HepG2 (cell line): ENCODE results near the gene PSD4. TPM values are rescaled to one million over a fixed set of nuclear protein-coding genes. Genes with fewer than 3 reads are reported as not detected.

Experiments used
- AHDC1 ChIP-seq: sonication (generic); formaldehyde crosslinking; IDR thresholded peaks from 2 replicates; pipeline ENCODE4 v1.5.1; 2020; ENCODE audit warnings: mild to moderate bottlenecking, missing genetic modification reagents, borderline replicate concordance
- ATF2 ChIP-seq: sonication (generic); formaldehyde crosslinking; IDR thresholded peaks from 2 replicates; pipeline ENCODE4 v1.4.0; 2020; ENCODE audit warnings: missing genetic modification reagents
- BHLHE40 ChIP-seq: IDR thresholded peaks from 2 replicates; pipeline ENCODE4 v1.6.1; 2011; ENCODE audit warnings: low read length, improper control_type of control experiment
- CSRNP1 ChIP-seq: sonication (generic); formaldehyde crosslinking; IDR thresholded peaks from 2 replicates; pipeline ENCODE4 v1.8.1; 2023; ENCODE audit warnings: mild to moderate bottlenecking, missing genetic modification reagents
- GMEB1 ChIP-seq: sonication (generic); formaldehyde crosslinking; IDR thresholded peaks from 2 replicates; pipeline ENCODE4 v1.5.1; 2020; ENCODE audit warnings: missing genetic modification reagents, mild to moderate bottlenecking, borderline replicate concordance
- IRF9 ChIP-seq: sonication (generic); formaldehyde crosslinking; IDR thresholded peaks from 2 replicates; pipeline ENCODE4 v1.8.0; 2022; ENCODE audit warnings: missing genetic modification reagents, mild to moderate bottlenecking, borderline replicate concordance
- KLF9 ChIP-seq: IDR thresholded peaks from 2 replicates; pipeline ENCODE4 v1.6.1; 2016; ENCODE audit warnings: low read depth
- NR1H2 ChIP-seq: sonication (generic); formaldehyde crosslinking; IDR thresholded peaks from 2 replicates; pipeline ENCODE4 v1.8.1; 2022; ENCODE audit warnings: low read depth, missing genetic modification reagents, borderline replicate concordance
- PBX3 ChIP-seq: sonication (generic); formaldehyde crosslinking; IDR thresholded peaks from 2 replicates; pipeline ENCODE4 v1.8.1; 2023; ENCODE audit warnings: missing genetic modification reagents, inconsistent platforms, borderline replicate concordance
- PLRG1 ChIP-seq: fragments of 450-650 bp; conservative IDR thresholded peaks from 2 replicates; pipeline ENCODE4 v1.6.1; 2016
- RBM22 ChIP-seq: fragments of 200-400 bp; formaldehyde crosslinking; optimal IDR thresholded peaks from 2 replicates; pipeline ENCODE3; 2017; ENCODE audit warnings: mild to moderate bottlenecking, low read length, moderate library complexity
- RNF2 ChIP-seq: fragments of 450-650 bp; conservative IDR thresholded peaks from 2 replicates; pipeline ENCODE4 v1.6.1; 2016; ENCODE audit warnings: low read depth
- STAG1 ChIP-seq: sonication (generic); formaldehyde crosslinking; IDR thresholded peaks from 2 replicates; pipeline ENCODE4 v1.4.0; 2020; ENCODE audit warnings: missing genetic modification reagents
- ZNF138 ChIP-seq: sonication (generic); formaldehyde crosslinking; IDR thresholded peaks from 2 replicates; pipeline ENCODE4 v1.5.0; 2020; ENCODE audit warnings: mild to moderate bottlenecking, low read depth, missing genetic modification reagents
- ZNF468 ChIP-seq: sonication (generic); formaldehyde crosslinking; IDR thresholded peaks from 2 replicates; pipeline ENCODE4 v1.8.0; 2022; ENCODE audit warnings: mild to moderate bottlenecking, moderate library complexity, missing genetic modification reagents
- polyA plus RNA-seq, 8 experiments: library from polyadenylated mRNA; depleted of rRNA in 3 of 8; stranded (reverse) in 7 of 8; unstranded in 1 of 8; fragments of >200 nt; fragmentation: Illumina TruSeq in 4 of 8; extraction: Trizol in 4 of 8; gene quantifications; 2 replicates each; pipeline versions ENCODE4 v1.2.1 to v1.2.3, GENCODE V29; 2011 to 2016; ENCODE audit warnings: low read depth in 4 of 8, missing spikeins in 1 of 8, mixed read lengths in 1 of 8; ENCODE audit not compliant: insufficient read depth in 1 of 8
- total RNA-seq, 5 experiments: library from RNA; depleted of rRNA; stranded (reverse); fragments of >200 nt; fragmentation: Illumina TruSeq; extraction: Trizol; gene quantifications; 2 replicates each; pipeline ENCODE4 v1.2.3, GENCODE V29; 2016; ENCODE audit warnings: low read depth in 1 of 5

Gene PSD4
- total and polyA plus RNA-seq, 2 of the 13 experiments (the other 11 are each of a cell fraction or from before 2014, with no cell fraction given), result 5.8 to 9.4 TPM

GRCh38 chr2:113156278-113157117 lies 17.3 kb upstream of the PSD4 start (continued):
- TF ChIP-seq AHDC1 (0 out of 2 replicates have a peak, but pooled peaks have one; percentile 13), KLF9 (CRISPR knock-in tag) (no peak), PBX3 (CRISPR knock-in tag) (no peak), ZNF138 (no peak), RNF2 (no peak), PLRG1 (no peak), STAG1 (CRISPR knock-in tag) (0 out of 2 replicates have a peak, but pooled peaks have one; percentile 4), RBM22 (no peak), NR1H2 (CRISPR knock-in tag) (no peak), CSRNP1 (no peak), ZNF468 (no peak), IRF9 (CRISPR knock-in tag) (no peak), GMEB1 (peak; percentile 65; the same call in 1 of the 2 replicates), BHLHE40 (no peak), ATF2 (CRISPR knock-in tag) (no peak; the same call in 1 of the 2 replicates)
